SK-N-SH (cell line): Measurements from ENCODE around the gene ADGRF5. TPM values are rescaled to one million over a fixed set of nuclear protein-coding genes. Genes with fewer than 3 reads are reported as not detected.

Experiments
- CTCF ChIA-PET: fragments of 300-600, 350-600 bp; formaldehyde crosslinking; extraction: SDS; loops from one replicate; lab custom pipeline; 2021; lab: Yijun Ruan, JAX
- POLR2A ChIA-PET: fragments of 350-600 bp; sonication (Branson Sonifier 250); formaldehyde crosslinking; extraction: SDS; loops from one replicate; lab custom pipeline; 2020; ENCODE audit warnings: antibody characterized with exemption, inconsistent platforms; lab: Yijun Ruan, JAX
- DNase-seq: peaks from one replicate; pipeline ENCODE4 v3.0.0; 2012
- H2AFZ ChIP-seq: fragments of 200-600 bp; sonication (generic); 2 replicates; pipeline ENCODE4 v1.8.1; 2016; ENCODE audit warnings: antibody characterized with exemption, mild to moderate bottlenecking, low read depth
- H3F3A ChIP-seq: fragments of 200-600 bp; sonication (generic); replicated peaks from 2 replicates; pipeline ENCODE3; 2016; ENCODE audit warnings: antibody characterized with exemption, mild to moderate bottlenecking; ENCODE audit not compliant: insufficient read depth
- H3K27ac ChIP-seq, 2 experiments: fragments of 200-500 bp in 1 of 2; fragments of 200-600 bp in 1 of 2; sonication (Bioruptor generic) in 1 of 2; sonication (generic), shearing (Covaris generic) in 1 of 2; 2 replicates each; pipeline versions ENCODE4 v1.5.1 to v1.6.1; 2014 to 2016; ENCODE audit warnings: low read depth in 2 of 2, inconsistent platforms in 1 of 2, low read length in 1 of 2, mild to moderate bottlenecking in 1 of 2, mixed read lengths in 1 of 2
- H3K27me3 ChIP-seq: fragments of 200-600 bp; sonication (generic), shearing (Covaris generic); 2 replicates; pipeline ENCODE4 v1.6.1; 2016; ENCODE audit warnings: mixed run types; ENCODE audit not compliant: insufficient read depth
- H3K36me3 ChIP-seq, 2 experiments: fragments of 200-500 bp in 1 of 2; fragments of 200-600 bp in 1 of 2; sonication (Bioruptor generic) in 1 of 2; sonication (generic) in 1 of 2; replicated peaks in 1 of 2; 2 replicates each; pipeline versions ENCODE3 to v1.5.1; 2014 to 2016; ENCODE audit warnings: low read length in 1 of 2, mild to moderate bottlenecking in 1 of 2; ENCODE audit not compliant: insufficient read depth in 2 of 2, control insufficient read depth in 1 of 2
- H3K4me1 ChIP-seq, 2 experiments: fragments of 200-500 bp in 1 of 2; fragments of 200-600 bp in 1 of 2; sonication (Bioruptor generic) in 1 of 2; sonication (generic), shearing (Covaris generic) in 1 of 2; 2 replicates each; pipeline versions ENCODE4 v1.5.1 to v1.6.1; 2014 to 2016; ENCODE audit warnings: low read depth in 1 of 2, low read length in 1 of 2, mixed run types in 1 of 2; ENCODE audit not compliant: insufficient read depth in 2 of 2, control insufficient read depth in 1 of 2
- H3K4me2 ChIP-seq: fragments of 200-600 bp; sonication (generic), shearing (Covaris generic); 2 replicates; pipeline ENCODE4 v1.6.1; 2017; ENCODE audit warnings: mixed run types
- H3K4me3 ChIP-seq, 2 experiments: fragments of 200-500 bp in 1 of 2; fragments of 200-600 bp in 1 of 2; sonication (Bioruptor generic) in 1 of 2; sonication (generic), shearing (Covaris generic) in 1 of 2; 2 replicates each; pipeline versions ENCODE4 v1.5.1 to v1.8.1; 2014 to 2016; ENCODE audit warnings: low read depth in 2 of 2, inconsistent platforms in 1 of 2, low read length in 1 of 2, mild to moderate bottlenecking in 1 of 2, mixed read lengths in 1 of 2, moderate library complexity in 1 of 2
- H3K79me2 ChIP-seq: fragments of 200-600 bp; sonication (generic); 2 replicates; pipeline ENCODE4 v1.8.1; 2017; ENCODE audit warnings: mild to moderate bottlenecking; ENCODE audit not compliant: insufficient read depth
- H3K9ac ChIP-seq: fragments of 200-600 bp; sonication (generic); 2 replicates; pipeline ENCODE4 v1.6.1; 2017; ENCODE audit warnings: mixed run types
- H3K9me2 ChIP-seq: fragments of 200-600 bp; sonication (generic); 2 replicates; pipeline ENCODE4 v1.6.1; 2017; ENCODE audit warnings: mixed run types
- H3K9me3 ChIP-seq: fragments of 200-600 bp; sonication (generic); 2 replicates; pipeline ENCODE4 v1.6.1; 2017; ENCODE audit warnings: mixed run types, mild to moderate bottlenecking, moderate library complexity
- H4K20me1 ChIP-seq: fragments of 200-600 bp; sonication (generic); 2 replicates; pipeline ENCODE4 v1.6.1; 2017; ENCODE audit warnings: mild to moderate bottlenecking, mixed run types; ENCODE audit not compliant: insufficient read depth
- CTCF ChIP-seq: fragments of 200-600 bp; sonication (generic); IDR thresholded peaks from 2 replicates; pipeline ENCODE4 v1.6.1; 2017; ENCODE audit warnings: antibody characterized with exemption, mild to moderate bottlenecking, moderate library complexity
- ELF1 ChIP-seq: IDR thresholded peaks from 2 replicates; pipeline ENCODE4 v1.4.0; 2012
- EP300 ChIP-seq, 2 experiments: IDR thresholded peaks; 2 replicates each; pipeline versions ENCODE4 v1.4.0 to v1.6.1; 2012; ENCODE audit warnings: borderline replicate concordance in 1 of 2, low read depth in 1 of 2, low read length in 1 of 2
- FOSL2 ChIP-seq: IDR thresholded peaks from 2 replicates; pipeline ENCODE4 v1.4.0; 2012; ENCODE audit warnings: low read depth, mild to moderate bottlenecking, moderate library complexity, borderline replicate concordance
- GATA2 ChIP-seq: sonication (generic); formaldehyde crosslinking; IDR thresholded peaks from 2 replicates; pipeline ENCODE4 v1.5.0; 2020; ENCODE audit warnings: mild to moderate bottlenecking, missing genetic modification reagents
- RXRA ChIP-seq: IDR thresholded peaks from 2 replicates; pipeline ENCODE4 v1.4.0; 2012; ENCODE audit warnings: low read depth, mild to moderate bottlenecking, borderline replicate concordance
- USF2 ChIP-seq: fragments of 150-350 bp; IDR thresholded peaks from 2 replicates; pipeline ENCODE4 v1.6.1; 2017; ENCODE audit warnings: antibody characterized with exemption, low read length, low read depth, borderline replicate concordance
- WGBS: methylation state at CpG from one replicate; pipeline ENCODE4 v1.1.6; 2017; ENCODE audit warnings: low lambda C conversion rate; 5-methylcytosine and 5-hydroxymethylcytosine counted together
- polyA plus RNA-seq, 3 experiments: library from polyadenylated mRNA; depleted of rRNA; stranded (reverse); fragments of >200 nt; gene quantifications; 2 replicates each; pipeline ENCODE4 v1.2.3, GENCODE V29; 2012

The ADGRF5 gene
- polyA plus RNA-seq, 1 of the 3 experiments (the other 2 are of a cell fraction) = 0.02 TPM

GRCh38 chr6:46963039-46963438 is 41.3 kb upstream of the ADGRF5 start:
- no peaks in the 10 kb centered on the region for H4K20me1 ChIP-seq
- no peak for TF ChIP-seq ELF1
- TF ChIP-seq USF2 = no peak
- TF ChIP-seq EP300 (IDR thresholded peaks at IDR 0.05; ENCODE audit: borderline replicate concordance in 1 of 2, low read depth in 1 of 2, low read length in 1 of 2) = no peak
- TF ChIP-seq, all 33 proteins: peak for 0
- Histone ChIP-seq H3K4me1 (no peaks in the 10 kb centered on the region), H3K9me2 (no peaks in the 10 kb centered on the region), H3K27ac (no peak overlapping the region), H2AFZ (no peak overlapping the region), H3K4me2 (no peak overlapping the region), H3F3A (no peaks in the 10 kb centered on the region), H3K36me3 (no peaks in the 10 kb centered on the region), H3K27me3 (peaks cover 5% of the 10 kb centered on the region; the same call in 1 of the 2 replicates), H3K4me3 (no peak overlapping the region), H3K79me2 (no peaks in the 10 kb centered on the region), H3K9me3 (no peaks in the 10 kb centered on the region), H3K9ac (no peak overlapping the region)
- ChIA-PET CTCF (no interaction called here), POLR2A (no interaction called here)
- no peak for DNase-seq

DNA sequence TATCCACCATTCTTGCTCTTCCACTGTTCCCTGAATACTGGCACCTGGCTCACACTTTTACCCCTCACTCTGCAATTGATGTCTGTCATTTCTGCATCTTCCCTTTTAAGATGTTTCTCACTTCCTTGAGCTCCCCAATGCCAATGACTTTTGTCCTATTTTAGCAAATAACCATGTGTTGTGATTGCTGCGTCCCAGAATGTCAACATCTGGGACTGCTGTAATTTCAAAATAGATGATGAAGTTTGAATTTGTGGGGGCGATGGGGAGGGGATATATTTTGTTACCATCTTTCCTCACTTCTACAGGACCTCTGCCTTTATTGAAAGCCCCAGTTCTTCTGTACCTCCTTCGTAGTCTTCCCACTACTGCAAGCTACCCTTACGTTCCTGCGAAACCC is 40.0 kb upstream of the ADGRF5 start:
- Histone ChIP-seq H3K4me2 (no peak overlapping the region), H3F3A (no peaks in the 10 kb centered on the region), H2AFZ (no peak overlapping the region), H3K9ac (no peak overlapping the region), H3K9me3 (no peaks in the 10 kb centered on the region), H3K36me3 (no peaks in the 10 kb centered on the region), H3K79me2 (no peaks in the 10 kb centered on the region), H3K4me1 (no peaks in the 10 kb centered on the region), H3K27me3 (peaks cover 5% of the 10 kb centered on the region; the same call in 1 of the 2 replicates), H3K4me3 (no peak overlapping the region), H3K9me2 (no peaks in the 10 kb centered on the region), H3K27ac (no peak overlapping the region), H4K20me1 (no peaks in the 10 kb centered on the region)
- ChIA-PET CTCF (interaction anchor here (1.1 kb wide), 1 partner anchor 113 kb away, joined by 3 read pairs; no protein-coding TSS in a partner anchor), POLR2A (no interaction called here)
- no peak for DNase-seq
- WGBS = 17% methylated on average over 5 of the region's 5 CpGs
- no peak for TF ChIP-seq FOSL2
- TF ChIP-seq CTCF = no peak
- TF ChIP-seq, all 33 proteins: peak for 0

DNA sequence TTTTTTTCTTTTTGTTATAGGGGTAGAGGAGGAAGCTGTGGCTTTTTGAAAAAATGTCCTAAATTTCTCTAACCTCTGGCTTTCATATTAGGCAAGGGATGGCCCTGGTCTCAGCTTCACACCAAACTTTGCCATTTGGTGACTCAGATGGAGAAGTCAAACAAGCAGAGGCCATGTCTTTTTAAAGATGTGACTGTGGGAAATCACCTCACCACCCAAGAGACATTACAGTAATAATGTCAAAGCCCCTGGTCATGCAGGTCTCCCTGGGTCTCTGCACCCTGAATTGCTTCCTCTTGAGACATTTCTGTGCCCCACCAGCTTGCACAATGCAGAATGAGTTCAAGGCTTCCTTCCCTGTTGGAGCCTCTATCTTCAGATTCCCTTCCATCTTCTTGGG is 39.5 kb upstream of the ADGRF5 start:
- Histone ChIP-seq H3K9ac (no peak overlapping the region), H3F3A (no peaks in the 10 kb centered on the region), H2AFZ (no peak overlapping the region), H3K79me2 (no peaks in the 10 kb centered on the region), H3K27me3 (peaks cover 5% of the 10 kb centered on the region; the same call in 1 of the 2 replicates), H3K4me2 (no peak overlapping the region), H3K4me1 (no peaks in the 10 kb centered on the region), H3K27ac (no peak overlapping the region), H4K20me1 (no peaks in the 10 kb centered on the region), H3K36me3 (no peaks in the 10 kb centered on the region), H3K4me3 (no peak overlapping the region), H3K9me2 (no peaks in the 10 kb centered on the region), H3K9me3 (no peaks in the 10 kb centered on the region)
- no peak for DNase-seq
- POLR2A ChIA-PET = no interaction called here
- TF ChIP-seq RXRA (no peak), GATA2 (CRISPR knock-in tag) (no peak)
- CTCF ChIA-PET = interaction anchor here (1.1 kb wide), 1 partner anchor 112 kb away, joined by 3 read pairs; no protein-coding TSS in a partner anchor
